ENCODE results near the gene TMTC1. TPM values are rescaled to one million over a fixed set of nuclear protein-coding genes. Genes with fewer than 3 reads are reported as not detected.

The TMTC1 gene
- total and polyA plus RNA-seq, 2 donors (not counting 1 experiment from before 2014, with no cell fraction given): not detected

- ChIA-PET POLR2A (no interaction called here), CTCF (interaction anchor here (1.0 to 2.0 kb wide), 2 partner anchors 24 to 1260 kb away, joined by 3 to 7 read pairs; no protein-coding TSS in a partner anchor)
- Histone ChIP-seq H3K27me3 (replicated peaks in 1 of 4; ENCODE audit: control extremely low read depth in 1 of 4, control insufficient read depth in 3 of 4, insufficient read depth in 4 of 4, low read length in 3 of 4) (peaks cover 0 to 4% (median 0%) of the 10 kb centered on the region in 4 experiments), H3K27ac (ENCODE audit: low read length in 2 of 2) (no peak overlapping the region), H3K9me3 (ENCODE audit: control extremely low read depth in 1 of 3, control insufficient read depth in 2 of 3, insufficient read depth in 1 of 3, low read length in 2 of 3) (no peaks in the 10 kb centered on the region), H3K36me3 (replicated peaks in 1 of 2; ENCODE audit: control extremely low read depth in 1 of 2, control insufficient read depth in 1 of 2, extremely low read depth in 1 of 2, insufficient read depth in 2 of 2, low read length in 1 of 2) (no peaks in the 10 kb centered on the region), H3K4me3 (ENCODE audit: control extremely low read depth in 1 of 5, extremely low read depth in 1 of 5, insufficient read depth in 1 of 5, low read depth in 2 of 5, low read length in 4 of 5) (no peak overlapping the region), H4K20me1 (ENCODE audit: control insufficient read depth, insufficient read depth, low read length, poor library complexity, severe bottlenecking) (no peaks in the 10 kb centered on the region), H3K4me2 (replicated peaks; ENCODE audit: low read depth, low read length, poor library complexity, severe bottlenecking) (no peak overlapping the region), H2AFZ (ENCODE audit: insufficient read depth, low read depth, low read length, poor library complexity, severe bottlenecking) (no peak overlapping the region), H3K9ac (ENCODE audit: low read length) (no peak overlapping the region), H3K79me2 (ENCODE audit: control insufficient read depth, insufficient read depth, low read length) (no peaks in the 10 kb centered on the region), H3K4me1 (ENCODE audit: control insufficient read depth in 2 of 2, insufficient read depth in 2 of 2, low read length in 2 of 2) (no peaks in the 10 kb centered on the region)
- Mint-ChIP-seq H3K4me3 (no peak overlapping the region), H3K27me3 (peaks cover 7% of the 10 kb centered on the region), H3K9me3 (ENCODE audit: insufficient read depth) (no peaks in the 10 kb centered on the region), H3K27ac (no peak overlapping the region), H3K4me1 (no peaks in the 10 kb centered on the region)
- intact Hi-C loops (cut with micrococcal nuclease): no loop called here
- ATAC-seq (ENCODE audit: low read depth) (no peak), DNase-seq (no peak)
- TF ChIP-seq EZH2 (IDR thresholded peaks at IDR 0.05; ENCODE audit: borderline replicate concordance, insufficient read depth, low read depth, low read length, poor library complexity, severe bottlenecking) (no peak), CTCF (IDR thresholded peaks at IDR 0.05) (no peak)
- no CpG with 5 or more reads among the region's 4 CpGs for WGBS (ENCODE audit: insufficient coverage)
Observed at GRCh38 chr12:29547151-29547632, 236.6 kb downstream of the TMTC1 start.

GRCh38 chr12:29546000-29546399, 237.7 kb downstream of the TMTC1 start:
- Histone ChIP-seq H3K9ac (ENCODE audit: low read length) (no peak overlapping the region), H3K27me3 (replicated peaks in 1 of 4; ENCODE audit: control extremely low read depth in 1 of 4, control insufficient read depth in 3 of 4, insufficient read depth in 4 of 4, low read length in 3 of 4) (peaks cover 0 to 4% (median 0%) of the 10 kb centered on the region in 4 experiments), H3K27ac (ENCODE audit: low read length in 2 of 2) (no peak overlapping the region), H3K9me3 (ENCODE audit: control extremely low read depth in 1 of 3, control insufficient read depth in 2 of 3, insufficient read depth in 1 of 3, low read length in 2 of 3) (no peaks in the 10 kb centered on the region), H3K79me2 (ENCODE audit: control insufficient read depth, insufficient read depth, low read length) (no peaks in the 10 kb centered on the region), H2AFZ (ENCODE audit: insufficient read depth, low read depth, low read length, poor library complexity, severe bottlenecking) (no peak overlapping the region), H3K4me2 (replicated peaks; ENCODE audit: low read depth, low read length, poor library complexity, severe bottlenecking) (no peak overlapping the region), H3K4me1 (ENCODE audit: control insufficient read depth in 2 of 2, insufficient read depth in 2 of 2, low read length in 2 of 2) (no peaks in the 10 kb centered on the region), H3K4me3 (ENCODE audit: control extremely low read depth in 1 of 5, extremely low read depth in 1 of 5, insufficient read depth in 1 of 5, low read depth in 2 of 5, low read length in 4 of 5) (no peak overlapping the region), H4K20me1 (ENCODE audit: control insufficient read depth, insufficient read depth, low read length, poor library complexity, severe bottlenecking) (no peaks in the 10 kb centered on the region), H3K36me3 (replicated peaks in 1 of 2; ENCODE audit: control extremely low read depth in 1 of 2, control insufficient read depth in 1 of 2, extremely low read depth in 1 of 2, insufficient read depth in 2 of 2, low read length in 1 of 2) (no peaks in the 10 kb centered on the region)
- Mint-ChIP-seq H3K4me3 (no peak overlapping the region), H3K27me3 (peaks cover 7% of the 10 kb centered on the region), H3K9me3 (ENCODE audit: insufficient read depth) (no peaks in the 10 kb centered on the region), H3K4me1 (no peaks in the 10 kb centered on the region), H3K27ac (no peak overlapping the region)
- ChIA-PET CTCF (interaction anchor here (0.6 to 2.0 kb wide), 2 partner anchors 232 to 1261 kb away, joined by 4 to 7 read pairs; no protein-coding TSS in a partner anchor), POLR2A (no interaction called here)
- TF ChIP-seq EZH2 (IDR thresholded peaks at IDR 0.05; ENCODE audit: borderline replicate concordance, insufficient read depth, low read depth, low read length, poor library complexity, severe bottlenecking): no peak
- no peak for TF ChIP-seq CTCF (IDR thresholded peaks at IDR 0.05)
- intact Hi-C loops (cut with micrococcal nuclease): no loop called here
- ATAC-seq (ENCODE audit: low read depth): no peak
- WGBS (ENCODE audit: insufficient coverage): 83% methylated on average over 2 of the region's 2 CpGs
- no peak for DNase-seq

All from B cell (primary cell).